DOHH2 (cell line): ENCODE results near the gene KLHL28.

Experiments
- H3F3A ChIP-seq: fragments of 200-600 bp; sonication (generic), shearing (Covaris generic); 2 replicates; pipeline ENCODE4 v1.6.0; 2016; ENCODE audit warnings: antibody characterized with exemption, mild to moderate bottlenecking; ENCODE audit not compliant: control insufficient read depth, insufficient read depth
- H3K27ac ChIP-seq: fragments of 200-600 bp; sonication (generic); 2 replicates; pipeline ENCODE4 v1.5.1; 2014; ENCODE audit warnings: low read depth, mild to moderate bottlenecking, low read length, moderate library complexity
- H3K27me3 ChIP-seq: fragments of 200-600 bp; sonication (generic); 2 replicates; pipeline ENCODE4 v1.6.1; 2014; ENCODE audit warnings: mild to moderate bottlenecking, low read length, mixed read lengths; ENCODE audit not compliant: control insufficient read depth
- H3K36me3 ChIP-seq: fragments of 200-600 bp; sonication (generic); 2 replicates; pipeline ENCODE4 v1.6.1; 2014; ENCODE audit warnings: mild to moderate bottlenecking, low read length, moderate library complexity, mixed read lengths; ENCODE audit not compliant: control insufficient read depth
- H3K4me1 ChIP-seq: fragments of 200-600 bp; sonication (generic); 2 replicates; pipeline ENCODE4 v1.6.1; 2014; ENCODE audit warnings: mild to moderate bottlenecking, low read length, mixed read lengths; ENCODE audit not compliant: control insufficient read depth
- H3K4me2 ChIP-seq: fragments of 200-600 bp; sonication (generic); 2 replicates; pipeline ENCODE4 v1.6.0; 2014; ENCODE audit warnings: mild to moderate bottlenecking, low read length, moderate library complexity
- H3K4me3 ChIP-seq: fragments of 200-600 bp; sonication (generic); 2 replicates; pipeline ENCODE4 v1.5.1; 2014; ENCODE audit warnings: mild to moderate bottlenecking, low read length, mixed read lengths
- H3K79me2 ChIP-seq: fragments of 200-600 bp; sonication (generic); 2 replicates; pipeline ENCODE4 v1.6.1; 2014; ENCODE audit warnings: mild to moderate bottlenecking, low read length, mixed read lengths; ENCODE audit not compliant: control insufficient read depth
- H3K9me2 ChIP-seq: fragments of 200-600 bp; sonication (generic); replicated peaks from 2 replicates; pipeline ENCODE4 v1.6.1; 2014; ENCODE audit warnings: mild to moderate bottlenecking, low read length, mixed read lengths; ENCODE audit not compliant: control insufficient read depth
- H3K9me3 ChIP-seq: fragments of 200-600 bp; sonication (generic); 2 replicates; pipeline ENCODE4 v1.6.1; 2014; ENCODE audit warnings: antibody characterized with exemption, low read length, mixed read lengths; ENCODE audit not compliant: control insufficient read depth, insufficient read depth
- H4K20me1 ChIP-seq: fragments of 200-600 bp; sonication (generic); 2 replicates; pipeline ENCODE4 v1.6.0; 2014; ENCODE audit warnings: low read depth, mild to moderate bottlenecking, antibody characterized with exemption, low read length, moderate library complexity; ENCODE audit not compliant: control insufficient read depth, insufficient read depth
- CTCF ChIP-seq: fragments of 200-600 bp; sonication (generic); IDR thresholded peaks from one replicate; pipeline ENCODE4 v1.5.1; 2014; ENCODE audit warnings: antibody characterized with exemption, mild to moderate bottlenecking, low read depth, low read length; ENCODE audit not compliant: poor library complexity, severe bottlenecking
- EZH2phosphoT487 ChIP-seq: fragments of 200-600 bp; sonication (generic); IDR thresholded peaks from 2 replicates; pipeline ENCODE4 v1.6.1; 2017; ENCODE audit warnings: borderline replicate concordance, mild to moderate bottlenecking, antibody characterized with exemption, low read length, moderate library complexity, mixed read lengths

KLHL28 gene

GRCh38 chr14:44886860-44887595 lies 74.7 kb downstream of the KLHL28 start:
- Histone ChIP-seq H3K4me2 (no peak overlapping the region), H3F3A (no peaks in the 10 kb centered on the region), H3K36me3 (no peaks in the 10 kb centered on the region), H3K4me3 (no peak overlapping the region), H3K27me3 (no peaks in the 10 kb centered on the region), H3K4me1 (0 out of 2 replicates have a peak, but pooled peaks cover 3% of the 10 kb centered on the region), H3K27ac (no peak overlapping the region), H3K9me3 (peaks cover 6% of the 10 kb centered on the region; the same call in 1 of the 2 replicates), H3K9me2 (no peaks in the 10 kb centered on the region), H4K20me1 (no peaks in the 10 kb centered on the region), H3K79me2 (no peaks in the 10 kb centered on the region)
- TF ChIP-seq CTCF = no peak
- TF ChIP-seq EZH2phosphoT487 = no peak

- Histone ChIP-seq H3F3A (no peaks in the 10 kb centered on the region), H3K27me3 (no peaks in the 10 kb centered on the region), H3K4me1 (no peaks in the 10 kb centered on the region), H3K27ac (no peak overlapping the region), H3K9me2 (no peaks in the 10 kb centered on the region; the same call in 1 of the 2 replicates), H3K4me2 (no peak overlapping the region), H3K36me3 (no peaks in the 10 kb centered on the region), H3K9me3 (peaks cover 8% of the 10 kb centered on the region), H3K4me3 (no peak overlapping the region), H4K20me1 (no peaks in the 10 kb centered on the region), H3K79me2 (no peaks in the 10 kb centered on the region)
- TF ChIP-seq CTCF (no peak), EZH2phosphoT487 (no peak)
These were observed 81.0 kb downstream of the KLHL28 start for GRCh38 chr14:44880791-44881190.
